Measurements from ENCODE around the gene MITF.

- TF ChIP-seq CTCF (IDR thresholded peaks at IDR 0.05 in 8 of 11, conservative IDR thresholded peaks at IDR 0.05 in 3 of 11): no peak
- no peak for TF ChIP-seq POLR2AphosphoS5 (IDR thresholded peaks at IDR 0.05)
Measured at GRCh38 chr3:69907554-69907953, 168.3 kb downstream of the MITF start.

All from spleen (tissue), 7 donors.